GM19324 (cell line): ENCODE results near the gene COQ8A.
"Not testable (repeated sequence)": the region's sequence is repeated elsewhere in the genome, so short reads cannot be mapped to it uniquely, and the experiment has no call there.

ENCODE experiments used
- ATAC-seq: cut with Tn5 transposase; IDR thresholded peaks from one replicate; pipeline ENCODE4 v1.9.1; 2021; ENCODE audit warnings: mild to moderate bottlenecking, moderate library complexity; ENCODE audit not compliant: unreplicated experiment, low FRiP score

COQ8A gene

DNA sequence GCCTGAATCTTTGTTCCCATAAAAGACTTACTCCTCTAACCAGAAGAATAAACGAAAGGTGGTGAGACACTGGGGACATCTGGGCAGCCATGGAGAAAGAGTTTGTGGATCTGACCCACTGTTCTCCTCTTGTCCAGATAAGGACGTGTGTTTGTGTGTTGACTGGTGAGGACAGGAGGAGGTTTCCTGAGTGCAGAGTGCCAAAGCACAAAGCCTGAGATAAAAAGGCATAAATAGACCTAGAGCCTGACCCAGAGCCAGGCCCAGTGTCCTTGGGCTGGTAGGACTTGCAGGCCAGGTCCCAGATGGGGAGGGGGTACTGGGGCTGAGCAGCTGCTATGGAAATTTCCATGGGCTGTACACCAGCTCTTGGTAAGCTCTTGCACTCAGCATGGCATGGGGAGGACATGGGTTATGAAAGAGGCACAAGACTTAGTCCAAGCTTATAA, 19.6 kb upstream of the COQ8A start:
- no peak for ATAC-seq

DNA sequence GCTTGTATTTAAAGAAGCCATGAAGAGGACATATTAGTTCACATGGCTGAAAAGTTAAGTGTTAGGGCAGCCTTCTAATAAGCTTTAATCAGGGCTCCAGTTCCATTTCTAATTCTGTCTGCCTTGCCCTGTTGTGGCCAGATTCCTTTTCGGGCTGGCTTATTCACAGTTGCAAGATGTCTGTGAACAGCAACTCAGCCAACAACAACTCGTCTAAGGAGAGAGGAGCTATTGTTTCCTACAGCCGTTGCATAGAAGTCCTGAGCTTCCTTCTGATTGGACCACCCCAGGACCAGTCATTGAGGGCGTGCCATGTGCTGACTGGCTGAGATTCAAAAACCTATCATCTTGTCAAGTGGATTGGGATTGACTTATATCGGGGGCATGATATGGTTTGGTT, 18.6 kb upstream of the COQ8A start:
- no peak for ATAC-seq

DNA sequence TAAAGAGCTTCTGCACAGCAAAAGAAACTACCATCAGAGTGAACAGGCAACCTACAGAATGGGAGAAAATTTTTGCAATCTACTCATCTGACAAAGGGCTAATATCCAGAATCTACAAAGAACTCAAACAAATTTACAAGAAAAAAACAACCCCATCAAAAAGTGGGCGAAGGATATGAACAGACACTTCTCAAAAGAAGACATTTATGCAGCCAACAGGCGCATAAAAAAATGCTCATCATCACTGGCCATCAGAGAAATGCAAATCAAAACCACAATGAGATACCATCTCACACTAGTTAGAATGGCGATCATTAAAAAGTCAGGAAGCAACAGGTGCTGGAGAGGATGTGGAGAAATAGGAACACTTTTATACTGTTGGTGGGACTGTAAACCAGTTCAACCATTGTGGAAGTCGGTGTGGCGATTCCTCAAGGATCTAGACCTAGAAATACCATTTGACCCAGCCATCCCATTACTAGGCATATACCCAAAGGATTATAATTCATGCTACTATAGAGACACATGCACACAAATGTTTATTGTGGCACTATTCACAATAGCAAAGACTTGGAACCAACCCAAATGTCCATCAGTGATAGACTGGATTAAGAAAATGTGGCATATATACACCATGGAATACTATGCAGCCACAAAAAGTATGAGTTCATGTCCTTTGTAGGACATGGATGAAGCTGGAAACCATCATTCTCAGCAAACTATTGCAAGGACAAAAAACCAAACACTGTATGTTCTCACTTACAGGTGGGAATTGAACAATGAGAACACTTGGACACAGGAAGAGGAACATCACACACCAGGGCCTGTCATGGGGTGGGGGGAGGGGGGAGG, 10.6 kb upstream of the COQ8A start:
- ATAC-seq: not testable (repeated sequence)

DNA sequence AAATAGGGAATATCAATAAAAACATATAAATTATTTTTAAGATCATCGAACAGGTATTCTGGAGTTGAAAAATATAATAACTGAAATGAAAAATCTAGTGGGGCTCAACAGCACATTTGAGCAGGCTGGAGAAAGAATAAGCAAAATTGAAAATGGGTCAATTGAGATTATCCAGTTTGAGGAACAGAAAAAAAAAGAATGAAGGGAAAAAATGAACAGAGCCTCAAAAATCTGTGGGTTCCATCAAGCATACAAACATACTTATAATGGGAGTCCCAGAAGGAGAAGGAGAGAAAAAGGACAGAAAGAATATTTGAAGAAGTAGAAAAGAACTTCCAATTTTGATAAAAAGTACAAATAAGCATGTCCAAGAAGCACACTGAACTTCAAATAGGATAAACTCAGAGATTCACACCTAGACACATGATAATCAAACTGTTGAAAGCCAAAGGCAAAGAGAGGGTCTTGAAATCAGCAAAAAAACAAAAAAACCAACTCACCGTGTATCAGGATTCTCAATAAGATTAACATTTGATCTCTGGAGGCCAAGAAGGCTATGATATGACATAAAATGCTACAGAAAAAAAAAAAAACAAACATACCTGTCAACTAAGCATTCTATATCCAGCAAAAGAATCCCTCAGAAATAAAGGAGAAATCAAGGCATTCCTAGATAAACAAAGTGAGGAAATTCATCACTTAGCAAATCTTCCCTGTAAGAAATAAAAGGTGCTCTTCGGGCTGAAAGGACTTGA, 5.4 kb upstream of the COQ8A start:
- ATAC-seq: no peak

DNA sequence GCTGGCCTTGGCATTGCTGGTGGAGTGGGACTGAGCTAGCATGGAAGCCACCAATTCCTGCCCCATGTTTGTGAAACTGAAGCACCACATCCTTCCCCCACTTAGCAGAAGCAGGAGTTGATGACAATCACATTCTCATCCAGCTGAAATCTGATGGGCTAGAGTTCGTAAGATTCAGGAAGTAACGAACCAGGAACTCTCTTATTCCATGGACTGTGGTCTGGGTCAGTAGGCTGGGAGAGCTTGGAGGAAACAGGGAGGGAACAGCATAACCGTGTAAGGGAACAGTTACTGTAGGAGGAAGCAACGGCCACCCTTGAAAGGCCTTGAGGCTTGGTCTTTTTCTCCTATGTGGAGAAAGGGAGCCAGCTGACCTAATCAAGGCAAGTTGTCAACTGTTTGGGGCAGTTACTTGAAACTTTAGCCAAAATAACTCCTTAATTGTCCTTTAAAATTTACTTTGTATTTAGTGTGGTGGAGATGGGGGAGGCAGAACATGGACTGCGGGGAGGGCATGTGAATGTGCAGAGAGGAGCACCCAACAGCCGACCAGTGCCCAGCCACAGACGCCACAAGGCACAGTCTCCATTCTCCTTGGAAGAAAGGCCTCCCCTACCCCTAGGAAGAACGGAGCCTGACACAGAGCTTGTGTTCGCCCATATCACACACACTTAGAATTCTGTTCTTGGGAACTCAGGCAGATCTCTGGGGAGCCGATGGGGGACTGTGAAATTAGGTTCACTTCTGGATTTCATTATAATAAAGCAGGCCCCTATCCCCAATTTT, 2.0 kb upstream of the COQ8A start:
- no peak for ATAC-seq

DNA sequence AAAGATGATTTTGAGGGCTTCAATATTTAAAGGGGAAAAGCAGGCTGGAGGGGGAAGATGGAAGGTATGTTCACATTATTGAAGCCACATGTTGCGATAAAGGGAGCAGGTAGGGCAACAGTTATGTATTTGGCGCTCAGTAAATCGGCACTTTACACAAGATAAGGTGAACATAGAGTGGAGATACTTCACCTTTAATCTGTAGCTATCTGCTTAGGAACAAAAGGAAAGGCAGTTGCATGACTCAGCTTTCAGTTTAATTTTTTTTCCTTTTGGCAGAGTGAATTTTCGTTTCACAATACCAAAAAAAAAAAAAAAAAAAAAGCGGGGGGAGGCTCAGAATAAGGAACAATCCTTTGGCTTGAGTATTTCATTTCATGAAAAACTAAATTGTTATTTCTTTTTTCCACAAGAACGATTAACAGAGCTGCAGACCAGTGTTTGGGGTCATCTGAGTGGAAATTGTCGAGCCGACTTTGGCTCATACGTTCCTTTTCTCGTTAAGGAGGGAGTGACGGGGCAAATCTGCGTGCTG, 1.1 kb upstream of the COQ8A start:
- no peak for ATAC-seq

DNA sequence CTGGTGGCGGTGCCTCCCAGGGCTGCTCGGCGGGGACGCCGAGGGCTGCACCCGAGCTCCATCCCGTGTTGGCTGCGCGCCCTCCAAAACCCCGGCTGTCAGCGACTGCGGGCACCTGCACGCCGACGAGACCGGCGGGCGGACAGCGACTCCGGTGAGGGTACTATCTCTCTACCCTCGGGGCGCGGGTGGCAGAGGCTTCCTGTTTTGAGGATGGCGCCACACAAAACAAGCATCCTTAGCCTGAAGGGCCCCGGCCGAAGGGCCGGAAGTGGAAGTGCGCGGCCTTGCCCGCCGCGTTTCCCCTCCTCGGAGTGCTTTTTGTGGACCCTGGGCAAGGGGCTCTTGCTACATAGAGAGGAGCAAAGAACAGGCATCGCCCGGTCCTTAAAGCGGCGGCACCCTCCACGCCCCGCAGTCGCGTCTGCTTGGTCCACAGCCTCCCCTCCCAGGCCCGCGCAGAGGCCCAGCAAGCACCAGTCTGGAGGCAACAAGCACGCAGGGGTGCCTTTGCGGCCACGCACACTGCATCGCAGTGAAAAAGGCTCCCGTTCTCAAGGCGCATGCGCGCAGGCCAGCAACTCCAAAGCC, 561 bp upstream of the COQ8A start:
- peak; percentile 39 for ATAC-seq

DNA sequence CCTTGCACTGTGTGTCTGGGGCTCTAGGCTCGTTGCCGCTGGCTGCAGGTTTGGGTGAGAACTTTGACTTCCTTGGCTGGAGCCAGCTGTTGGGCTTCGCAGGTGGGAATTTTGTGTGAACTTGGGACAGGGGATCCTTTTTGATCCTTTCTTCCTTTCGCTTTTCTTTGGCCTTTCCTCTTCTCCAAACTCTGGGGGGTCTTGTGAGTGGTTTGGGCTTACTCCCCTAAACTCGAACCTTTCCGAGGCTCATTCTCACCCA, 643 bp downstream of the COQ8A start:
- ATAC-seq: no peak

DNA sequence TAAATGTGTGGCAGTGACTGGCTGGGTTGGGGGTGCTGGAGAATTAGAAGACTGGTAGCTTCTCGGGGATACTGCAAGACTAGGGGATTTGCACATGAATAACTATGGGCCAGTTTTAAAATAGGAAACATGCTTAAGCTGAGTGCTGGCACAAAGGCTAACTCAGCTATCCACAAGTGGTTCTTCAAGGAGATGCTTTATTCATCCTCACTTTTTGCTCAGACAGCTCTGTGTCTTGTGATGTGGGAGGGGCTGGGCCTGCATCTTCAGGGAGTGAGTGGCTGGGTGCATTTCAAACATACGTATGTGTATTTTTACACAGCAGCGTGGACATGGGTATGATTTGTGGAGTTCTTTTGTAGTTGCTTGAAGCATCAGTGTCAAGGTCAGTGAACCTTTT, 2.3 kb downstream of the COQ8A start:
- no peak for ATAC-seq

DNA sequence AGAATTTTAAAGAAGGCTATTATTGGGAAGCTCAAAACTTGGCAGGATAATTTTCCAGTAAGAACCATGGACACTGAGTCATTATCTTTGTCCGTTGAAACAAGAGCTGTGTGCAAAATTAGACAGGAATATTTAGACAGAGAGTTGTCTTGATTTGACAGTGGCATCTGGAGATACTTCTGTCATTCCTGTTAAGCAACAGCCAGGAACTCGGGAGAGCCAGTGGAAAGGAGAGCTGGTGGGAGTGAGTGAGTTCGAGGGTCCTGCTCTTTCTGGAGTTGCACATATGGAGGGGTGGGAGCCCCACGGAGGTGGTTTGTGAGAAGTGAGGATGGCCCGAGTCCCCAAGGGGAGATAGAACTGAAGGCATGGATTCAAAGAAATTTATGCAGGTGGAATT, 3.1 kb downstream of the COQ8A start:
- no peak for ATAC-seq

DNA sequence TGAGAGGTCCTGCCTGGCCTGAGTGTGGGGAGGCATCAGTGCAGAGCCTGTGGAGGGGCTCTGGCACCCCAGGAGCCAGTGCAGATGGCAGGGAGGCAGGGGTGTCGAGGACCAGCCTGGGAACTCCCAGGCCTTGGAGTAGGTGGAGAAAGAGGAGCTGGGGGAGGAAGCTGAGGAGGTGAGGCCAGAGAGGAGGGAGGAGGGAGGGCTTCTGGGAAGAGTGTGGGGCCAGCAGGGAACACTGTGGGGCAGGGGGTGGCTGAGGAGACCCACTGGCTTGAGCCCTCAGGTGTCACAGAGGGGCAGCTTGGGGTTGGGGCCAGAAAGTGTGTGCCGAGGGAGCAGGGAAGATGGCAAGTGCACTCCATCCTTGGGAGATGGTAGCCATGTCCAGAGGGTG, 3.8 kb downstream of the COQ8A start:
- ATAC-seq: no peak

DNA sequence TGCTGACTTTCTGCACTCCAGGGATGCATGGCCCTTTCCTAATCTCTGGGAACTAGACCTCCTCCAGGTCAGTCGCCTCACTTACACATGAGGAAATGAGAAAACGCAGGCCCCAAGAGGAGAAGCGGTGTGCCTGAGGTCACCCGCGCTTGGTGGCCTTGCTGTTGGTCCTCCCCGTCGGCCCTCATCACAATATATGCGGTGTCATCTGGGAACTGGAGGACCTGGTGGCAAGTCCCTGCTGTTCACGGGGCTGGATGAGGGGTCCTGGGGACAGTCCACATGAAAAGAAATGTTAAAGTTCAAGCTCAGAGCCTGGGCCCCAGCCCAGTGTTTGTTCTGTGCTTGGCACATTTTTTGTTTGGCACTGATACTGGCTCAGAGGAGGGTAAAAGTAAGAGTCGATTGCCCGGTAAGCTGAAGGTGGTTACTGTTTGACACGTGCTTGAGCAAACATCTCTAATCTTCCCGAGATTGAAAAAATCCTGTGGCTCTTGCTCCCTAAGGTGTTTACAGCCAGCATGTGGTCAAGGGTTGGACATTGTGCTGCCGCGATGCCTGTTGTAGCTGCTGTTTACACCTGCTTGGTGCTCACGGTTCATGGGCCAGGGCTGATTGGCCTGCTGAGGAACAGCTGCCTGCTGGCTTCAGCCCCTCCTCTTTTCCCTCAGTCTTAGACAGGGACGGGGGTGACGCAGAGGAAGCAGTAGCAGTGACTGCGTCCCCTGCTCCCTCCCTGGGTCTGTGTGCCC, 5.2 kb downstream of the COQ8A start:
- ATAC-seq: no peak

DNA sequence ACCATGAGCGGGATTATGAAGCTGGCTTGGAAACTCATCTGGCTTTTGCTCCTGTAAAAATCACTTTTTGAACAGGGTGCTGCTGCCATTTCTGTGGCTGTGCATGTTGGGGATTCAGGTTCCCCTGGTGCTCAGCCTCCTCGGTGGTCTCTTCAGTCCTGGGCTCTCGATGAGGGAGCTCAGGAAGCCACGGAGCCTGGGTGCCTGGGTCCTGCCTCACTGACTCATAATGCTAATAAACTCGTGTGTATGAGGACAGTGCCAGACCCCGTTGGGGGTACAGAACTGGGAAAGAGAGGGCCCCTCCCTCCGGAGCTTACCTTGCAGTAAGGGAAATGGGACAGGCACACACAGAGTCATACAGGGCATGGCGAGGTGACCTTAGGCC, 5.8 kb downstream of the COQ8A start:
- ATAC-seq: no peak

DNA sequence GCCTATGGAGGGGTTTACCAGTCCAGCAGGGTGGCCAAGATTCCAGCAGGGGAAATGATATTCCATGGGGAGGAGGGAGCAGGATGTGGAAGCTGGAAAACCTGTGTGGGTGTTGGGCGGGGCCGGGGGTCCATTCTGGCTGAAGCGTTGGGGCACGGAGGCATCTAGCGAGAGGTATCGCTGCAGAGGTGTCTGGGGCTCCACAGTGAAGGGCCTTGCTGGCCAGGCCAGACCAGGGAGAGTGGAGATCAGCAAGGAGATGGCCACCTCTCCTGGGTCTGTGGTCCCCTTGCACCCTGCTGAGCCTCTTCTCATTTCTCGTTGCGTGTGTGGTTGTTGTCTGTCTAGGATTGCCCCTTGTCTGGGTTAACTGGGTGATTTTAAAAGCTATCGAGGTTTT, 6.2 kb downstream of the COQ8A start:
- no peak for ATAC-seq

DNA sequence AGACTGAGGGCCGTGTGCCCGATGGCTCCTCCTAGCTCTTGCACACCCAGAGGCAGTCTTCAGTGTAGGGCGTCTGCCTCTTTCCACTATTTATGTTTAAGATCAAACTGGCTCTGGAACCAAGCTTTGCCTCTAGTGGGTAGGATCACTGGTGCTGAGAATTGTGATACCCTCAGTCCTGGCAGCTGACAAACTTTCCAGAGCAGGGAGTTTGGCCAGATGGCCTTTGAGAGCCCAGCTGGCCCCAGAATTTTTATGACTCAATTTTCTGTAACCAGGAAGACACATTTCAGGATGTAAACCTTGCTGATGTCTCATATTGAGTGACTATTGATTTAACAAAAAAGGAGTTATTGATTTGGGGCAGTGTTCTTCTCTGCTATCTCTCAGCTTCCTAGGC, 6.7 kb downstream of the COQ8A start:
- ATAC-seq: no peak

DNA sequence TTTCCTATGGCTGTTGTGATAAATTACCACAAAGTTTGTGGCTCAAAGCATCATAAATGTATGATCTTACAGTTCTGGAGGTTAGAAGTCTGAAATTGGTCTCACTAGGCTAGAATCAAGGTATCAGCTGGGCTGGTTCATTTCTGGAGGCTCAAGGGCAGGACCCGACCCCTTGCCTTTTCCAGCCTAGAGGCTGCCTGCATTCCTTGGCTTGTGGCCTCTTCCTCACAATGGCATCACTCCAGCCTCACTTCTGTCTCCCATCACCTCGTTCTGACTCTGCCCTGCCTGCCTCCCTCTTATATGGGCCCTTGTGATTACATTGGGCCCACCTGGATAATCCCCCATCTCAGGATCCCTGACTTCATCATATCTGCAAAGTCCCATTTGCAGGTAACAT, 8.0 kb downstream of the COQ8A start:
- no peak for ATAC-seq

DNA sequence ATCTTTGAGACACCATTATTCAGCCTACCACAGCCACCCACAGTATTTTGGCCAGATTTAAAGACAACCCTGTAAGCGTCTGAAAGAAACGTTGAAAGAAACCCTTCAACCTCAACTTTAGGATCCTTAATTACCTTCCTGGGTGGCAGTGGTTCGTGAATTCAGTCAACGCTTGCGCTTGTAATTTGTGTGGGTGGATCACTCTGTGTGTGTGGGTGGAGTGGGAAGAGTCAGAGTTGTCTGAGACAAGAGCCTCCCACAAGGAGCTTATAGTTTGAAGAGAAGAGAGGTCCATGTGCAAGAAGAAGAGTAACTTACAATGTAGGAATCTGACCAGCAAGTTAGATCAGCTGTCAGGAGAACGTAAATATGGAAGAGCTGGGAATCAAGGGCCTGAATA, 8.4 kb downstream of the COQ8A start:
- no peak for ATAC-seq

DNA sequence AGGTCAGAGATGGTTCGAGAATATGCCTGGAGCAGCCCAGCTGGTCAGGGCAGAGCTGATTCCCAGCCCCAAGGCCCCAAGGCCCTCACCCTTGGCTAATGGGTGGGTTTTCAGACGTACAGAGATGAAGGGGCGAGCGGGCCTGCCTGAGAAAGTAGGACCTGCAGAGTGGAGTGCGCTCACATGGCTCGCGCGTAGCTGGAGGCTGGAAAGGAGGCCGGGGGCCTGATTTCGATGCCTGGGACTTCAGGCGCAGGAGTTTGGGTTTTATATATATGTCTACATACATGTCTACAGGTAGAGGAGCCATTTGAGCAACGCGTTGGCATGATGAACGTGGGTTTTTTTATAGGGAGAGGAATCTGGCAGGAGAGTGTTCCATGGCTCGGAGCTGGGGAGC, 8.9 kb downstream of the COQ8A start:
- no peak for ATAC-seq

DNA sequence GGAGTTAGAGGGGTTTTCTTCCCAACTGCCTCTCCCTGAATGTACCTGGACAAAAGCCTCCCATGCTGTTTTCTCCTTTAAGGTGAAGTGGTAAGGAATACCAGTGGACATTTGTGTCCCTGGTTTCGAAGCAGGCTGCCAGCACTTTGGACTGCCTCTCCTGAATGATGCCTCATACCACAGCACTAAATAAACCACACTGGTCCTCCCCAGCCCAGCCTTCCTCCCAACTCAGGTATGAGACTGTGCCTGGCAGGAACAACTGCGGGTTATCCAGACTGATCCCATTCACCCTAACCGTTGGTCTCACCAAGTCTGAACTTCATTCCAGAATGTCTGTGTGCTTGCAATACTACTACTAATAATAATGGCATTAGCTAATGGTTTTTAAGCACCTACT, 9.3 kb downstream of the COQ8A start:
- ATAC-seq: no peak

DNA sequence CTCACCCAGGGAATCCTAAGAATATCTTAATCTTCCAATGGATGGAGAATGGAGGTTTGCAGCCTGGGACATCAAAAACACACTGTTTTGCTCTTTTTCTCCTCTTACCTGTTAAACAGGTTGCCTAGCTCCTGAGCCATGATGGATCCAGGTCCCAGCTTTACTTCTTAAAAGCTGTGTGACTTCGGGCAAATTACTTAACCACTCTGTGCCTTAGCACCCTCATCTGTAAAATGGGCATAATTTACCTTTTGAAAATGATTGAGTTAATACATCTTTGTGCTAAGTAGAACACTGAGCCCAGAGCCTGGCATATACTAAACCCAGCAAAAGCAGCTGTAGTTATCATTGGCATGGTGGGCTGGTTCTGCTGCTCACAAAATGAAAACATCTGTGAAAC, 10.2 kb downstream of the COQ8A start:
- no peak for ATAC-seq
